ENCODE data around the gene FAM181A. TPM values are rescaled to one million over a fixed set of nuclear protein-coding genes. Genes with fewer than 3 reads are reported as not detected.

FAM181A gene
- total and polyA plus RNA-seq, 10 of the 15 experiments (the other 5 are each of a cell fraction or from before 2014, with no cell fraction given), result not detected

GRCh38 chr14:93956514-93957332 is 29.6 kb downstream of the FAM181A start:
- Histone ChIP-seq H3K27ac (ENCODE audit: control insufficient read depth, insufficient read depth) (peak overlapping the region; percentile 91), H3K9me3 (replicated peaks; ENCODE audit: control insufficient read depth, insufficient read depth, low read length) (no peaks in the 10 kb centered on the region), H3K9ac (ENCODE audit: control insufficient read depth, insufficient read depth, low read length) (peak overlapping the region; percentile 80), H3K36me3 (ENCODE audit: control insufficient read depth in 2 of 2, insufficient read depth in 2 of 2, low read length in 1 of 2) (peaks cover 0 to 2% of the 10 kb centered on the region in 2 experiments; a peak in 1 of 4 replicates), H3K4me3 (peak overlapping the region; percentile 70; the same call in 1 of the 2 replicates), H3K4me1 (ENCODE audit: control insufficient read depth, insufficient read depth, low read length) (peaks cover 90% of the 10 kb centered on the region), H3K79me2 (ENCODE audit: control insufficient read depth, insufficient read depth, low read length) (no peaks in the 10 kb centered on the region; the same call in 1 of the 2 replicates), H4K20me1 (ENCODE audit: control insufficient read depth, insufficient read depth) (no peaks in the 10 kb centered on the region), H3K4me2 (ENCODE audit: control insufficient read depth, insufficient read depth) (peak overlapping the region; percentile 98), H3K27me3 (replicated peaks in 1 of 2; ENCODE audit: control insufficient read depth in 2 of 2, insufficient read depth in 2 of 2, low read length in 1 of 2) (no peaks in the 10 kb centered on the region), H2AFZ (ENCODE audit: control insufficient read depth, low read depth, low read length) (no peak overlapping the region)
- DNase-seq (ENCODE audit: low read depth, low spot score) (no peak), ATAC-seq (peak; percentile 1; the same call in 2 of the 3 replicates), FAIRE-seq (no peak)
- in situ Hi-C loops (cut with MboI) (loop anchor here (25.0 kb wide), 2 partner anchors 1194 to 1706 kb away; no protein-coding TSS in a partner anchor), intact Hi-C loops (cut with micrococcal nuclease; ENCODE audit: unreplicated experiment) (loop anchor here (5.0 kb wide), 1 partner anchor 46 kb away; no protein-coding TSS in a partner anchor)
- no TSS peak for BruUV-seq (replicated peaks)
- ChIA-PET RAD21 (ENCODE audit: unreplicated experiment) (interaction anchor here (1.0 to 15.3 kb wide), 6 partner anchors 17 to 46 kb away, joined by 3 to 324 read pairs (median 24); partner anchors contain the start of gene ASB2), POLR2A (interaction anchor here (1.0 to 7.8 kb wide), 7 partner anchors 9 to 45 kb away, joined by 3 to 128 read pairs (median 5); no protein-coding TSS in a partner anchor), CTCF (interaction anchor here (1.0 to 3.7 kb wide), 10 partner anchors 11 to 43 kb away, joined by 3 to 39 read pairs (median 6); no protein-coding TSS in a partner anchor), SMC1A (ENCODE audit: uncharacterized antibody, unreplicated experiment) (interaction anchor here (1.2 to 19.5 kb wide), 4 partner anchors 15 to 53 kb away, joined by 3 to 409 read pairs (median 62); partner anchors contain the start of gene ASB2)
- 44% methylated on average over 14 of the region's 14 CpGs for WGBS (ENCODE audit: insufficient coverage, insufficient replicate concordance, low lambda C conversion rate, missing lambda C conversion rate)
- TF ChIP-seq ELK1 (IDR thresholded peaks at IDR 0.05; ENCODE audit: low read depth, low read length) (0 out of 2 replicates have a peak, but pooled peaks have one; percentile 32), HCFC1 (IDR thresholded peaks at IDR 0.05; ENCODE audit: low read length) (no peak), POLR2A (IDR thresholded peaks at IDR 0.05; ENCODE audit: low read depth, low read length) (peak; percentile 21; the same call in 1 of the 2 replicates), PAX8 (IDR thresholded peaks at IDR 0.05) (no peak), MTA3 (IDR thresholded peaks at IDR 0.05; ENCODE audit: borderline replicate concordance, low read length) (no peak), RELB (IDR thresholded peaks at IDR 0.05; ENCODE audit: low read depth) (no peak), MAX (IDR thresholded peaks at IDR 0.05; ENCODE audit: low read depth, low read length) (no peak), KLF5 (IDR thresholded peaks at IDR 0.05; ENCODE audit: partially characterized antibody) (no peak), JUND (IDR thresholded peaks at IDR 0.05; ENCODE audit: low read depth, low read length) (no peak), TCF12 (IDR thresholded peaks at IDR 0.05; ENCODE audit: low read depth, low read length) (peak; percentile 71), BCL11A (IDR thresholded peaks at IDR 0.05; ENCODE audit: low read depth, low read length) (0 out of 2 replicates have a peak, but pooled peaks have one; percentile 29), MEF2A (IDR thresholded peaks at IDR 0.05; ENCODE audit: insufficient read depth, low read depth, low read length) (0 out of 2 replicates have a peak, but pooled peaks have one; percentile 53), POLR2AphosphoS5 (IDR thresholded peaks at IDR 0.05; ENCODE audit: low read length) (peak; percentile 20; the same call in 1 of the 2 replicates), ZNF24 (IDR thresholded peaks at IDR 0.05) (no peak), MEF2B (IDR thresholded peaks at IDR 0.05; ENCODE audit: partially characterized antibody, poor library complexity, severe bottlenecking) (peak; percentile 19), SRF (IDR thresholded peaks at IDR 0.05; ENCODE audit: low read depth in 2 of 2, low read length in 2 of 2) (peak in 1 of 2 experiments; percentile 91; a peak in 2 of 4 replicates), NR2C1 (IDR thresholded peaks at IDR 0.05) (no peak), SMARCA5 (IDR thresholded peaks at IDR 0.05) (no peak), ZNF622 (IDR thresholded peaks at IDR 0.05) (no peak)
